ENCODE measurements around the gene ZNF653.
"Not testable (repeated sequence)": the region's sequence is repeated elsewhere in the genome, so short reads cannot be mapped to it uniquely, and the experiment has no call there.

ZNF653 gene

GRCh38 chr19:11437955-11438354 is 67.7 kb downstream of the ZNF653 start:
- DNase-seq (ENCODE audit: insufficient read length, low spot score) (no peak), FAIRE-seq (no peak)

GRCh38 chr19:11435833-11436313 is 69.8 kb downstream of the ZNF653 start:
- FAIRE-seq, result no peak
- DNase-seq (ENCODE audit: insufficient read length, low spot score), result no peak

DNA sequence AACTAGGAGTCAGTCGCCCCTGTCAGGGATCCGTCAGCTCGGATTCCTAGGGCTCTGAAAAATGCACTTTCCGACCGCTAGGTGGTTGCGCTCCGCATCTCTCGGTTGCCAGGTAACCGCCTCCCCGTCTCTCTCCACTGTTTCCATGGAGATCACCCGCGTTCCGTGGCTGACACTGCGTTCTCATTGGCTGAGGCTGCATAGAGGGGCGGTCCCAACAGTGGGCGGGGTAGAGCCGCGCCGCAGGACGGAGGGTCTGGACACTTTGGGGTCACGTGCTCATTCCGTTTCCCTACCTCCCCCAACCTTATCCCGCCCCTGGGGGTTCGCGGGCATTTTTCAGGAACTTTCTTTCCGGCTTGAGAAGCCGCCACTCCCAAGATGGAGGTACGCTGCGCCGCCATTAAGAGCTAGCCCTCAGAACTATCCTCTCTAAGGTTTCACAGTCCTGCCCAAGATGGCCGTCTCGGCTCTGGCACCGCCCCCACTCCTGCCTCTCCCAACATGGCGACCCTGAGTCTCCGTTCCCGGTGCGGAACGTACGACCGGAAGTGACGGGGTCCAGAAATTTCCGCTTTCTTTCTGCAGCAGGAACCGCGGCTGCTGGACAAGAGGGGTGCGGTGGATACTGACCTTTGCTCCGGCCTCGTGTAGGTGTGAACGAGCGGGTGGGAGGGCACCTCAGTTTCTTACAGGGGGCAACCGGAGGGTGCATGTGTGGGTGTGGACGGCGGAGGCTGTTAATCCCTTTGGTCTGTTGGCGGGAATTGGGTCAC is 70.4 kb downstream of the ZNF653 start, which contains the start of the genes ODAD3 and PRKCSH:
Gene ODAD3, minus strand, starts transcription at position 65 of the 776 bp plus-strand sequence. CDS start 105 bp downstream, outside the sequence.
Gene PRKCSH, plus strand, starts transcription at position 579 of the 776 bp plus-strand sequence. CDS start 483 bp downstream, outside the sequence.
- DNase-seq (ENCODE audit: insufficient read length, low spot score) (peak; percentile 99), FAIRE-seq (peak; percentile 99)

GRCh38 chr19:11434703-11435056 is 71.0 kb downstream of the ZNF653 start:
- DNase-seq (ENCODE audit: insufficient read length, low spot score) (no peak), FAIRE-seq (no peak)

DNA sequence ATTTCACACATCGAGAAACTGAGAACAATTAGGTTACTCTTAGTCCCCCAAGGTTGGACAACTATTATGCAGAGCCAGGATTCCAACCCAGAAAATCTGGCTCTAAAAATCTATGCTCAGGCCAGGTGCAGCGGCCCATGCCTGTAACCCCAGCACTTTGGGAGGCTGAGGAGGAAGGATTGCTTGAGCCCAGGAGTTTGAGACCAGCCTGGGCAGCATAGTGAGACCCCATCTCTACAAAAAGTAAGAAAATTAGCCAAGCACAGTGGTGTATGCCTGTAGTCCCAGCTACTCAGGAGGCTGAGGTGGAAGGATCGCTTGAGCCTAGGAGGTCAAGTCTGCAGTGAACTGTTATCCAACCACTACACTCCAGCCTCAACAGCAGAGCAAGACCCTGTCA is 72.1 kb downstream of the ZNF653 start:
- FAIRE-seq; DNase-seq (ENCODE audit: insufficient read length, low spot score): not testable (repeated sequence)
